ENCODE measurements around the gene LRRC26. TPM values are rescaled to one million over a fixed set of nuclear protein-coding genes. Genes with fewer than 3 reads are reported as not detected.
A peak's percentile ranks its signal among the peaks of the same experiment; 100 is the strongest.

Gene LRRC26
- polyA plus RNA-seq, 4 donors = 0.67 to 13.0 (median 1.4) TPM

- WGBS, 3 donors = 91 to 96% (median 96%) methylated on average over 22 of the region's 22 CpGs
- peaks cover 17 to 99% (median 25%) of the 10 kb centered on the region in 3 donors for H3K36me3 ChIP-seq (ENCODE audit: control insufficient read depth in 3 of 3, insufficient read depth in 2 of 3, low read depth in 1 of 3, low read length in 3 of 3)
- DNase-seq (no peak), FAIRE-seq (no peak)
- no peak overlapping the region for H3K4me3 ChIP-seq (ENCODE audit: low read depth in 1 of 3, low read length in 3 of 3)
- H3K27ac ChIP-seq (ENCODE audit: low read depth in 1 of 3, low read length in 2 of 3) = no peak overlapping the region
- H3K27me3 ChIP-seq (ENCODE audit: control insufficient read depth in 3 of 3, insufficient read depth in 3 of 3, low read length in 3 of 3) = no peaks in the 10 kb centered on the region
- H3K9me3 ChIP-seq (ENCODE audit: control insufficient read depth in 2 of 2, insufficient read depth in 1 of 2, low read depth in 1 of 2, low read length in 1 of 2) = no peaks in the 10 kb centered on the region
- H3K4me1 ChIP-seq (ENCODE audit: control insufficient read depth in 3 of 3, insufficient read depth in 2 of 3, low read depth in 1 of 3, low read length in 2 of 3) = peaks cover 0 to 8% (median under 1%) of the 10 kb centered on the region in 3 donors
Measured at GRCh38 chr9:137181680-137182079, 11.8 kb upstream of the LRRC26 start.

DNA sequence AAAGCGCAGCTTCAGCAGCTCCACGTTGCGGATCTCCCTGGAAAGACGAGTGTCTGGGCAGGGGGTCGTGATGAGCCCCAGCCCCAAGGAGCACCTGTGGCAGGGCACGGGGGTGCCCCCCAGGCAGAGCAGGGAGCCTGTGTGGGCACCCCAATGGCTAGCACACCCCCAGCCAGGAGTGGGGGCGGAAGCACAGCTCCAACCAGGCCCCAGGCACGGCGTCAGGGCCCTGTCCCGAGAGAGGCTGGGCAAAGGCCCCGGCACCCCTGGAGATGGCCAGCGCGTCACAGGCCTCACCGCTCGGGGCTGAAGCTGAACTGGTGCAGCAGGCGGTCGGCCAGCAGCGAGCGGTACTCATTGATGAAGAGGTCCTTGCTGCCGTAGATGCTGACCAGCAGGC lies 10.6 kb upstream of the LRRC26 start:
- Histone ChIP-seq H3K9me3 (ENCODE audit: control insufficient read depth in 2 of 2, insufficient read depth in 1 of 2, low read depth in 1 of 2, low read length in 1 of 2) (no peaks in the 10 kb centered on the region), H3K27ac (ENCODE audit: low read depth in 1 of 3, low read length in 2 of 3) (no peak overlapping the region), H3K36me3 (ENCODE audit: control insufficient read depth in 3 of 3, insufficient read depth in 2 of 3, low read depth in 1 of 3, low read length in 3 of 3) (peaks cover 17 to 88% (median 25%) of the 10 kb centered on the region in 3 donors), H3K27me3 (ENCODE audit: control insufficient read depth in 3 of 3, insufficient read depth in 3 of 3, low read length in 3 of 3) (no peaks in the 10 kb centered on the region), H3K4me1 (ENCODE audit: control insufficient read depth in 3 of 3, insufficient read depth in 2 of 3, low read depth in 1 of 3, low read length in 2 of 3) (peaks cover 0 to 2% (median 0%) of the 10 kb centered on the region in 3 donors), H3K4me3 (ENCODE audit: low read depth in 1 of 3, low read length in 3 of 3) (no peak overlapping the region)
- WGBS, 3 donors = 95 to 97% (median 96%) methylated on average over 20 of the region's 20 CpGs
- no peak for FAIRE-seq
- no peak for DNase-seq

GRCh38 chr9:137179761-137180160 lies 9.9 kb upstream of the LRRC26 start:
- no peak overlapping the region for H3K27ac ChIP-seq (ENCODE audit: low read depth in 1 of 3, low read length in 2 of 3)
- 92 to 96% (median 96%) methylated on average over 16 to 17 of the region's 17 CpGs for WGBS, 3 donors
- H3K36me3 ChIP-seq (ENCODE audit: control insufficient read depth in 3 of 3, insufficient read depth in 2 of 3, low read depth in 1 of 3, low read length in 3 of 3) = peaks cover 17 to 81% (median 25%) of the 10 kb centered on the region in 3 donors

GRCh38 chr9:137178939-137179630 lies 9.2 kb upstream of the LRRC26 start:
- no peak for FAIRE-seq
- Histone ChIP-seq H3K36me3 (ENCODE audit: control insufficient read depth in 3 of 3, insufficient read depth in 2 of 3, low read depth in 1 of 3, low read length in 3 of 3) (peaks cover 16 to 74% (median 23%) of the 10 kb centered on the region in 3 donors), H3K27ac (ENCODE audit: low read depth in 1 of 3, low read length in 2 of 3) (no peak overlapping the region), H3K4me3 (ENCODE audit: low read depth in 1 of 3, low read length in 3 of 3) (no peak overlapping the region), H3K4me1 (ENCODE audit: control insufficient read depth in 3 of 3, insufficient read depth in 2 of 3, low read depth in 1 of 3, low read length in 2 of 3) (peaks cover 0 to 3% (median 2%) of the 10 kb centered on the region in 3 donors), H3K9me3 (ENCODE audit: control insufficient read depth in 2 of 2, insufficient read depth in 1 of 2, low read depth in 1 of 2, low read length in 1 of 2) (no peaks in the 10 kb centered on the region), H3K27me3 (ENCODE audit: control insufficient read depth in 3 of 3, insufficient read depth in 3 of 3, low read length in 3 of 3) (peaks cover 0 to 1% (median 0%) of the 10 kb centered on the region in 3 donors)
- DNase-seq = no peak
- 90 to 93% (median 92%) methylated on average over 19 of the region's 19 CpGs for WGBS, 3 donors

More at GRCh38 chr9:137179761-137180160, 9.9 kb upstream of the LRRC26 start:
- FAIRE-seq (no peak), DNase-seq (no peak)
- Histone ChIP-seq H3K4me1 (ENCODE audit: control insufficient read depth in 3 of 3, insufficient read depth in 2 of 3, low read depth in 1 of 3, low read length in 2 of 3) (peaks cover 0 to 3% (median 0%) of the 10 kb centered on the region in 3 donors), H3K9me3 (ENCODE audit: control insufficient read depth in 2 of 2, insufficient read depth in 1 of 2, low read depth in 1 of 2, low read length in 1 of 2) (no peaks in the 10 kb centered on the region), H3K4me3 (ENCODE audit: low read depth in 1 of 3, low read length in 3 of 3) (no peak overlapping the region), H3K27me3 (ENCODE audit: control insufficient read depth in 3 of 3, insufficient read depth in 3 of 3, low read length in 3 of 3) (no peaks in the 10 kb centered on the region)

GRCh38 chr9:137178201-137178938 lies 8.5 kb upstream of the LRRC26 start:
- Histone ChIP-seq H3K27me3 (ENCODE audit: control insufficient read depth in 3 of 3, insufficient read depth in 3 of 3, low read length in 3 of 3) (peaks cover 0 to 6% (median 2%) of the 10 kb centered on the region in 3 donors), H3K36me3 (ENCODE audit: control insufficient read depth in 3 of 3, insufficient read depth in 2 of 3, low read depth in 1 of 3, low read length in 3 of 3) (peaks cover 13 to 67% (median 19%) of the 10 kb centered on the region in 3 donors), H3K4me3 (ENCODE audit: low read depth in 1 of 3, low read length in 3 of 3) (no peak overlapping the region), H3K9me3 (ENCODE audit: control insufficient read depth in 2 of 2, insufficient read depth in 1 of 2, low read depth in 1 of 2, low read length in 1 of 2) (no peaks in the 10 kb centered on the region), H3K27ac (ENCODE audit: low read depth in 1 of 3, low read length in 2 of 3) (no peak overlapping the region), H3K4me1 (ENCODE audit: control insufficient read depth in 3 of 3, insufficient read depth in 2 of 3, low read depth in 1 of 3, low read length in 2 of 3) (peaks cover 0 to 3% (median 2%) of the 10 kb centered on the region in 3 donors)
- FAIRE-seq = no peak
- 92 to 95% (median 92%) methylated on average over 21 to 23 of the region's 23 CpGs for WGBS, 3 donors
- no peak for DNase-seq

GRCh38 chr9:137176302-137177182 lies 6.7 kb upstream of the LRRC26 start:
- DNase-seq = peak; percentile 67 to 77
- H3K27me3 ChIP-seq (ENCODE audit: control insufficient read depth in 3 of 3, insufficient read depth in 3 of 3, low read length in 3 of 3) = peaks cover 0 to 16% (median 2%) of the 10 kb centered on the region in 3 donors
- peaks cover 9 to 49% (median 13%) of the 10 kb centered on the region in 3 donors for H3K36me3 ChIP-seq (ENCODE audit: control insufficient read depth in 3 of 3, insufficient read depth in 2 of 3, low read depth in 1 of 3, low read length in 3 of 3)
- FAIRE-seq = no peak
- H3K4me3 ChIP-seq (ENCODE audit: low read depth in 1 of 3, low read length in 3 of 3) = no peak overlapping the region
- 31 to 50% (median 44%) methylated on average over 17 of the region's 17 CpGs for WGBS, 3 donors
- H3K27ac ChIP-seq (ENCODE audit: low read depth in 1 of 3, low read length in 2 of 3) = no peak overlapping the region
- H3K9me3 ChIP-seq (ENCODE audit: control insufficient read depth in 2 of 2, insufficient read depth in 1 of 2, low read depth in 1 of 2, low read length in 1 of 2) = no peaks in the 10 kb centered on the region
- H3K4me1 ChIP-seq (ENCODE audit: control insufficient read depth in 3 of 3, insufficient read depth in 2 of 3, low read depth in 1 of 3, low read length in 2 of 3) = peaks cover 0 to 3% (median 2%) of the 10 kb centered on the region in 3 donors

DNA sequence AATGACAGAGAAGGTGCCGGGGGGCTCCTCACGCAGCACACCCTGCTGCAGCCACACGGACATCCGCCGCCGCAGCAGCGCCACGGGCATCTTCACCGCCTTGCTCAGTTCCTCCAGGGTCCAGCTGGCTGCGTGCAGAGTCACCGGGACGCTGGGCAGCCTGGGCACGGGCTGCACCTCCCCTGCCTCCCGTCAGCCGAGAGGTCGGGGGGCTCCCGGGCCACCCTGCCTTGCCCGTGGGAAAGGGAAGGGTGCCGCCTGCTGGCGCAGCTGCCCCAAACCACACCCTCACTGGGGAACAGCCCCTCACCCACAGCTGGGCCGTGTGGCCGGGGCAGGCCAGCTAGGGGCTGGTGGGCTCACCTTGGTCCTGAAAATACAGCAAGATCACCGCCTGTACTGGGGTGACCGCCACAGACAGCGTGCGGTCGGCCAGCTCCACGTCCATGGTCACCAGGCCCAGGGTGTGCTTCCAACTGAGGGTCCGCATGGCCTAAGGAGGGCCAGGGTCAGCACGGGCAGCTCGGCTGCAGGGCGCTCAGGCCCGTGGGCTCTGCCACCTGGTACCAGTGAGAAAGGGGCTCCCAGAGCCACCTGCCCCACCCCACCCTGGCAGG lies 5.6 kb upstream of the LRRC26 start:
- Histone ChIP-seq H3K27me3 (ENCODE audit: control insufficient read depth in 3 of 3, insufficient read depth in 3 of 3, low read length in 3 of 3) (peaks cover 0 to 27% (median 4%) of the 10 kb centered on the region in 3 donors), H3K36me3 (ENCODE audit: control insufficient read depth in 3 of 3, insufficient read depth in 2 of 3, low read depth in 1 of 3, low read length in 3 of 3) (peaks cover 9 to 38% (median 13%) of the 10 kb centered on the region in 3 donors), H3K4me3 (ENCODE audit: low read depth in 1 of 3, low read length in 3 of 3) (no peak overlapping the region), H3K27ac (ENCODE audit: low read depth in 1 of 3, low read length in 2 of 3) (no peak overlapping the region), H3K9me3 (ENCODE audit: control insufficient read depth in 2 of 2, insufficient read depth in 1 of 2, low read depth in 1 of 2, low read length in 1 of 2) (no peaks in the 10 kb centered on the region), H3K4me1 (ENCODE audit: control insufficient read depth in 3 of 3, insufficient read depth in 2 of 3, low read depth in 1 of 3, low read length in 2 of 3) (peaks cover 0 to 3% (median 2%) of the 10 kb centered on the region in 3 donors)
- no peak for FAIRE-seq
- no peak for DNase-seq
- 20 to 38% (median 30%) methylated on average over 23 to 33 of the region's 33 CpGs for WGBS, 3 donors
